Measurements from ENCODE around the gene AQP10.

DNA sequence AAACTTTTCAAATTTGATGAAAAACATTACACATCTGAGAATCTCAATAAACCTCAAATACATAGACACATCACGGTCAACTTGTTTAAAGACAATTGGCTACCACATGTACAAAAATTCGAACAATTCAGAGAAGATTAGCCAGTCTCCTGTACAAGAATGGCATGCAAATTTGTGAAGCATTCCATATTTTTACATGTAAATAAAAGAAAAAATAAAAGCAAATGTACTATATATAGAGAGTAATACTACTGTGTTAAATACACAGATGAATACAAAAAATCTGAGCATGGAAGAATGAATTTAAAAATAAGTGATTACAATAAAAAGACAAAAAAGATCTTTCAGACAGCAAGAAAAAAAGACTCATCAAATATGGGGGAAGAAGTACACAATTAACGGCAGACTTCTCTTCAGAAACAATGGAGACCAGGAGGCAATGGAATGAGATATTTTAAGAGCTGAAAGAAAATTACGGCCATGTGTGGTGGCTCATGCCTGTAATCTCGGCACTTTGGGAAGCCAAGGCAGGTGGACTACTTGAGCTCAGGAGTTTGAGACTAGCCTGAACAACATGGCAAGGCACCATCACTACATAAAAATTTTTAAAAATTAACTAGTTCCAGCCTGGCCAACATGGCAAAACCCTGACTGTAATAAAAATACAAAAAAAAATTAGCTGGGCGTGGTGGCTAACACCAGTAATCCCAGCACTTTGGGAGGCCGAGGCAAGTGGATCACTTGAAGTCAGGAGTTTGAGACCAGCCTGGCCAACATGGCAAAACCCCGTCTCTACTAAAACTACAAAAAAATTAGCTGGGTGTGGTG, 25.3 kb upstream of the AQP10 start:
- TF ChIP-seq YY1 (IDR thresholded peaks at IDR 0.05; ENCODE audit: low read depth) (no peak), CREB1 (IDR thresholded peaks at IDR 0.05; ENCODE audit: low read depth) (no peak), TAF1 (IDR thresholded peaks at IDR 0.05; ENCODE audit: low read depth) (no peak), CEBPB (IDR thresholded peaks at IDR 0.05) (no peak), RAD21 (IDR thresholded peaks at IDR 0.05; ENCODE audit: low read depth) (no peak), EP300 (IDR thresholded peaks at IDR 0.05; ENCODE audit: borderline replicate concordance) (no peak), ZBTB7A (IDR thresholded peaks at IDR 0.05; ENCODE audit: low read depth) (no peak), EGR1 (IDR thresholded peaks at IDR 0.05) (no peak)
- TF ChIP-seq, protein P1, sequence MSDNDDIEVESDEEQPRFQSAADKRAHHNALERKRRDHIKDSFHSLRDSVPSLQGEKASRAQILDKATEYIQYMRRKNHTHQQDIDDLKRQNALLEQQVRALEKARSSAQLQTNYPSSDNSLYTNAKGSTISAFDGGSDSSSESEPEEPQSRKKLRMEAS (IDR thresholded peaks at IDR 0.05): no peak

Data from Ishikawa (cell line).